B cell (primary cell): ENCODE data around the gene FKRP. TPM values are rescaled to one million over a fixed set of nuclear protein-coding genes. Genes with fewer than 3 reads are reported as not detected.

Source experiments
- ATAC-seq: fragments of 200-7000 bp; cut with Tn5 transposase; one replicate; pipeline ENCODE4 v1.10.0; 2021; ENCODE audit warnings: low read depth, mild to moderate bottlenecking, moderate number of reproducible peaks, moderate library complexity
- CTCF ChIA-PET: fragments of 350-600 bp; sonication (Branson Sonifier 250); formaldehyde crosslinking; loops from one replicate; lab custom pipeline; 2021; ENCODE audit warnings: antibody characterized with exemption, inconsistent platforms; lab: Charles Lee
- POLR2A ChIA-PET: fragments of 350-600 bp; sonication (Branson Sonifier 250); formaldehyde crosslinking; loops from one replicate; lab custom pipeline; 2021; ENCODE audit warnings: antibody characterized with exemption; lab: Charles Lee
- DNase-seq: peaks from one replicate; pipeline ENCODE4 v3.0.0; 2013
- H2AFZ ChIP-seq: 2 replicates; pipeline ENCODE4 v1.6.1; 2012; ENCODE audit warnings: mild to moderate bottlenecking, low read depth, low read length; ENCODE audit not compliant: insufficient read depth, poor library complexity, severe bottlenecking
- H3K27ac ChIP-seq, 2 donors: 1 replicate in 1 of 2; 2 replicates in 1 of 2; pipeline ENCODE4 v1.5.1; 2012 to 2013; ENCODE audit warnings: low read length in 2 of 2, mild to moderate bottlenecking in 2 of 2, moderate library complexity in 1 of 2
- H3K27me3 ChIP-seq, 4 experiments: fragments of 200-600 bp in 1 of 4; sonication (generic) in 1 of 4; replicated peaks in 1 of 4; 1 replicate in 2 of 4; 2 replicates in 2 of 4; pipeline versions ENCODE4 v1.6.1 to v1.7.0; 2013 to 2016; ENCODE audit warnings: low read length in 3 of 4, mild to moderate bottlenecking in 2 of 4, mixed read lengths in 1 of 4, moderate library complexity in 1 of 4; ENCODE audit not compliant: insufficient read depth in 4 of 4, control insufficient read depth in 3 of 4; ENCODE audit errors: control extremely low read depth in 1 of 4
- H3K36me3 ChIP-seq, 2 experiments: replicated peaks in 1 of 2; 1 replicate in 1 of 2; 2 replicates in 1 of 2; pipeline versions ENCODE4 v1.6.1 to v1.7.1; 2013; ENCODE audit warnings: low read length in 1 of 2; ENCODE audit not compliant: insufficient read depth in 2 of 2, control insufficient read depth in 1 of 2; ENCODE audit errors: control extremely low read depth in 1 of 2, extremely low read depth in 1 of 2
- H3K4me1 ChIP-seq, 2 donors: fragments of 200-600 bp in 1 of 2; sonication (generic) in 1 of 2; 1 replicate in 1 of 2; 2 replicates in 1 of 2; pipeline versions ENCODE4 v1.5.1 to v1.6.1; 2013 to 2017; ENCODE audit warnings: low read length in 2 of 2; ENCODE audit not compliant: control insufficient read depth in 2 of 2, insufficient read depth in 2 of 2
- H3K4me2 ChIP-seq: replicated peaks from 2 replicates; pipeline ENCODE3; 2012; ENCODE audit warnings: mild to moderate bottlenecking, low read depth, low read length; ENCODE audit not compliant: poor library complexity, severe bottlenecking
- H3K4me3 ChIP-seq, 5 experiments: fragments of 200-600 bp in 1 of 5; sonication (generic) in 1 of 5; 1 replicate in 3 of 5; 2 replicates in 2 of 5; pipeline versions ENCODE4 v1.5.1 to v1.7.0; 2011 to 2016; ENCODE audit warnings: low read length in 4 of 5, mild to moderate bottlenecking in 4 of 5, low read depth in 2 of 5, control low read depth in 1 of 5, moderate library complexity in 1 of 5; ENCODE audit not compliant: insufficient read depth in 1 of 5; ENCODE audit errors: control extremely low read depth in 1 of 5, extremely low read depth in 1 of 5
- H3K79me2 ChIP-seq: fragments of 200-600 bp; sonication (generic); one replicate; pipeline ENCODE4 v1.6.0; 2016; ENCODE audit warnings: low read length; ENCODE audit not compliant: control insufficient read depth, insufficient read depth
- H3K9ac ChIP-seq: fragments of 200-600 bp; sonication (generic); 2 replicates; pipeline ENCODE4 v1.6.1; 2017; ENCODE audit warnings: mild to moderate bottlenecking, low read length, moderate library complexity
- H3K9me3 ChIP-seq, 3 donors: one replicate each; pipeline versions ENCODE4 v1.6.1 to v1.7.1; 2013; ENCODE audit warnings: low read length in 2 of 3; ENCODE audit not compliant: control insufficient read depth in 2 of 3, insufficient read depth in 1 of 3; ENCODE audit errors: control extremely low read depth in 1 of 3
- H4K20me1 ChIP-seq: 2 replicates; pipeline ENCODE4 v1.6.0; 2012; ENCODE audit warnings: mild to moderate bottlenecking, low read length; ENCODE audit not compliant: insufficient read depth, control insufficient read depth, poor library complexity, severe bottlenecking
- H3K27ac Mint-ChIP-seq: one replicate; pipeline ENCODE4 v1.8.0; 2021; ENCODE audit warnings: mixed read lengths
- H3K27me3 Mint-ChIP-seq: one replicate; pipeline ENCODE4 v1.8.0; 2021; ENCODE audit warnings: mixed read lengths
- H3K4me1 Mint-ChIP-seq: one replicate; pipeline ENCODE4 v1.8.0; 2021; ENCODE audit warnings: mixed read lengths
- H3K4me3 Mint-ChIP-seq: one replicate; pipeline ENCODE4 v1.8.0; 2021; ENCODE audit warnings: mixed read lengths
- H3K9me3 Mint-ChIP-seq: one replicate; pipeline ENCODE4 v1.8.0; 2022; ENCODE audit warnings: mixed read lengths; ENCODE audit not compliant: insufficient read depth
- EZH2 ChIP-seq: IDR thresholded peaks from 2 replicates; pipeline ENCODE4 v1.6.1; 2012; ENCODE audit warnings: borderline replicate concordance, low read depth, mild to moderate bottlenecking, moderate library complexity, low read length; ENCODE audit not compliant: insufficient read depth, poor library complexity, severe bottlenecking
- WGBS: methylation state at CpG from one replicate; pipeline ENCODE4 v1.1.5; 2013; ENCODE audit warnings: missing lambda C conversion rate; ENCODE audit not compliant: insufficient coverage; 5-methylcytosine and 5-hydroxymethylcytosine counted together
- intact Hi-C: fragments of 100-400 bp; cut with micrococcal nuclease; formaldehyde crosslinking; loops from one replicate; pipeline ENCODE4 v1.10.0; 2022
- polyA plus RNA-seq: library from polyadenylated mRNA; depleted of rRNA; stranded (reverse); fragments of >200 nt; gene quantifications from 2 replicates; pipeline ENCODE4 v1.2.3, GENCODE V29; 2012
- total RNA-seq, 2 donors: library from RNA; stranded (reverse); fragments of 120-200 nt in 1 of 2; gene quantifications; 1 replicate in 1 of 2; 2 replicates in 1 of 2; pipeline versions ENCODE4 v1.2.3 to v1.2.4, GENCODE V29; 2013 to 2022
- TF ChIP-seq, protein P1 (sequence below): fragments of 200-600 bp; IDR thresholded peaks from one replicate; pipeline ENCODE4 v1.8.0; 2022; ENCODE audit warnings: antibody characterized with exemption, mild to moderate bottlenecking

FKRP gene
- total and polyA plus RNA-seq, 2 donors (not counting 1 experiment from before 2014, with no cell fraction given), result 30.2 to 38.8 TPM

DNA sequence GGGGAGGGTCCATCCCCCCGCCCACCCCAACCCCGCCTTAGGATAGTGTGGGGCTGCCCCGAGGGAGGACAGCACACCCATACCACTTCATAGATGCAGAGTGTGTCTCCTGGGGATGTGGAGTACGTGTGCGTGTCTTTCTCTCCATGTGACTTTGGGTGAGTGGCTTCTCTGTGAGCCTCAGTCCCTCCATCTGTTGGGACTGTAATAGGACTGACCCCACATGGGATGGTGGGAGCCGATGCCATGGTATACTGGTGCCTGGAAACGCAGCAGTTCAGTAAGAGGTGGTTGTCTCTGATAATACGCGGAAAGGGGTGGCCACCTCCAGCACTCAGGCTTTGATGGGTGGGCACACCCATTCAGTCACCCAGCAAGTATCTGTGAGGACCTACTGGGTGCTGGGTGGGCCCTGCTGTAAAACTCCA lies 28.1 kb upstream of the FKRP start:
- no peaks in the 10 kb centered on the region for H3K9me3 Mint-ChIP-seq
- Histone ChIP-seq H4K20me1 (peaks cover 23% of the 10 kb centered on the region), H3K4me2 (peak overlapping the region; percentile 94), H3K79me2 (peaks cover 67% of the 10 kb centered on the region), H3K27ac (peak overlapping the region; percentile 89 to 92), H3K4me1 (peaks cover 63 to 77% of the 10 kb centered on the region in 2 donors), H3K9ac (peak overlapping the region; percentile 92), H3K9me3 (no peaks in the 10 kb centered on the region), H3K36me3 (peaks cover 0 to 29% of the 10 kb centered on the region in 2 experiments), H3K4me3 (peak overlapping the region; percentile 62 to 99 (median 92)), H2AFZ (peak overlapping the region; percentile 74), H3K27me3 (no peaks in the 10 kb centered on the region)
- no peaks in the 10 kb centered on the region for H3K27me3 Mint-ChIP-seq
- intact Hi-C loops, result loop anchor here (1.0 to 5.0 kb wide), 2 partner anchors 56 to 100 kb away; partner anchors contain the start of gene DACT3
- TF ChIP-seq, protein P1, sequence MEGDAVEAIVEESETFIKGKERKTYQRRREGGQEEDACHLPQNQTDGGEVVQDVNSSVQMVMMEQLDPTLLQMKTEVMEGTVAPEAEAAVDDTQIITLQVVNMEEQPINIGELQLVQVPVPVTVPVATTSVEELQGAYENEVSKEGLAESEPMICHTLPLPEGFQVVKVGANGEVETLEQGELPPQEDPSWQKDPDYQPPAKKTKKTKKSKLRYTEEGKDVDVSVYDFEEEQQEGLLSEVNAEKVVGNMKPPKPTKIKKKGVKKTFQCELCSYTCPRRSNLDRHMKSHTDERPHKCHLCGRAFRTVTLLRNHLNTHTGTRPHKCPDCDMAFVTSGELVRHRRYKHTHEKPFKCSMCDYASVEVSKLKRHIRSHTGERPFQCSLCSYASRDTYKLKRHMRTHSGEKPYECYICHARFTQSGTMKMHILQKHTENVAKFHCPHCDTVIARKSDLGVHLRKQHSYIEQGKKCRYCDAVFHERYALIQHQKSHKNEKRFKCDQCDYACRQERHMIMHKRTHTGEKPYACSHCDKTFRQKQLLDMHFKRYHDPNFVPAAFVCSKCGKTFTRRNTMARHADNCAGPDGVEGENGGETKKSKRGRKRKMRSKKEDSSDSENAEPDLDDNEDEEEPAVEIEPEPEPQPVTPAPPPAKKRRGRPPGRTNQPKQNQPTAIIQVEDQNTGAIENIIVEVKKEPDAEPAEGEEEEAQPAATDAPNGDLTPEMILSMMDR, result no peak
- no peak for TF ChIP-seq EZH2
- peak; percentile 6 for ATAC-seq
- peak overlapping the region; percentile 97 for H3K4me3 Mint-ChIP-seq
- WGBS, result 4% methylated on average over 4 of the region's 9 CpGs
- POLR2A ChIA-PET, result interaction anchor here (0.8 to 2.5 kb wide), 4 partner anchors 12 to 117 kb away, joined by 3 to 12 read pairs (median 6); partner anchors contain the start of genes CALM3 and DACT3
- CTCF ChIA-PET, result interaction anchor here (0.6 to 14.9 kb wide), 6 partner anchors 11 to 142 kb away, joined by 3 to 353 read pairs (median 4); no protein-coding TSS in a partner anchor
- peaks cover 68% of the 10 kb centered on the region for H3K4me1 Mint-ChIP-seq
- peak overlapping the region; percentile 95 for H3K27ac Mint-ChIP-seq
- peak; percentile 67 for DNase-seq
